Measurements from ENCODE around the gene ANKRD13D.

ANKRD13D gene

GRCh38 chr11:67349928-67350465, 60.9 kb downstream of the ANKRD13D start:
- no peak for DNase-seq (ENCODE audit: low read depth, low spot score)
- no peak overlapping the region for H3K27ac ChIP-seq

- DNase-seq (ENCODE audit: low read depth, low spot score): no peak
- peak overlapping the region; percentile 99 for H3K27ac ChIP-seq
These were observed 62.3 kb downstream of the ANKRD13D start for GRCh38 chr11:67351275-67352005.

Measured in epithelial cell of prostate (primary cell).